ENCODE measurements around the gene BNIP5. TPM values are rescaled to one million over a fixed set of nuclear protein-coding genes. Genes with fewer than 3 reads are reported as not detected.

Gene BNIP5, protein sequence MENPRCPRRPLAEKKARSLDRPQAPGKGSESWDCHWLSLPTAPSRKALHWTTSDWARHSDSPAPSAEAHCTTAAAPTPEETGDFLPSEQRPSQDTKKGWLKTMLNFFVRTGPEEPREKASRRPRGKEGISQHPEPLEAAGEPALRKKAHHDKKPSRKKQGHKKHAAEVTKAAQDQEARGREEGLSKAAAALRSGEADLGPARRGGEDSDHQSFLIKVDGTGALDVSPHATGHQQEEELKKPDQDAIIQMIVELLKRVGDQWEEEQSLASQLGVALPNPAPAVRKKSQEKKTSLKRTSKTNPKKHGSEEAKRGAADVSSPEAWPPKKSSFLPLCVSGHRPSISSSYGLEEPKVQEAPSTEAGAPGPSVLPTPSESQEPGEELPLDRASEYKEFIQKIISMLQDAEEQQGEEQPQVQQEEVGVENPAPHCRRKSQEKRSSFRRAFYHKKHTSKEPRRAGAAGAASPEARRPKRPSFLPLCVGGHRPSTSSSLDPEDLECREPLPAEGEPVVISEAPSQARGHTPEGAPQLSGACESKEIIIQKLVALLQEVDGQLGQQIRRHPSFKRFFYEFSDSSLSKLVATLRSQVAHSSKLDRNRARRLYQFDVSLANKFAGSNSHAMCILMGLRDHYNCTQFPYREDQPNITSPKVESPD
- not detected in 2 replicates for total RNA-seq (2014; rRNA removed; shearing (Covaris generic); ENCODE audit: low replicate concordance)

DNA sequence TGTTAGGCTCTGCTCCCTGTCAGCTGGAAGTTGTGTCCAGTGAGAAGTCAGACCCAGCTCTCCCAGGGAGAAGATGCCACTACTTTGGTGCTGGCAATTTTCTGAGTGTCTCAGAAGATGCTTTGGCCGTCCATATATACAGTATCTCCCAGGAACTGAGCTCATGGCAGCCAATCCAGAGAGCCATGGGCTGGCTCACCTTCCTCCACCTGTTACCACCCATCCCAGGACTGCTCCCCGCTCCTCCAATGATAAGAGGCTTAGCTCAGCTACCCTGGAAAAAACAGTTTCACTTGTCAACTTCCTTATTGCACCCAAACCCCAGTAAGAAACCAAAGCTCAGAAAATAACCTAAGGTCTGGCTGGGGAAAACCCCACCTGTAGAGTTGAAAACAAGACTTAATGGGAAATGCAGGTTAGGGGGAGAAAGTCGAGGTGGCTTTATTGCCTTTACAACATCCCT is at the start of gene BNIP5:
BNIP5 (minus strand) TSS at position 110 of the 463 bp plus-strand sequence. CDS start 6,198 bp downstream, outside the sequence.
- Histone ChIP-seq H3K4me3 (no peak within 1 kb of the TSS), H3K9me3 (no peaks in the 10 kb centered on the region), H3K27me3 (no peaks in the 10 kb centered on the region), H3K36me3 (no peaks in the 10 kb centered on the region)
- DNase-seq: no peak

- Histone ChIP-seq H3K36me3 (no peaks in the 10 kb centered on the region), H3K9me3 (no peaks in the 10 kb centered on the region), H3K4me3 (no peak overlapping the region), H3K27me3 (no peaks in the 10 kb centered on the region; the same call in 1 of the 2 replicates)
- no peak for DNase-seq
These were observed 47.4 kb upstream of the BNIP5 start for GRCh38 chr6:36384095-36384494.

GRCh38 chr6:36383606-36384005 is 46.9 kb upstream of the BNIP5 start:
- no peak for DNase-seq
- H3K36me3 ChIP-seq: no peaks in the 10 kb centered on the region
- no peaks in the 10 kb centered on the region; the same call in 1 of the 2 replicates for H3K27me3 ChIP-seq
- H3K4me3 ChIP-seq: no peak overlapping the region
- H3K9me3 ChIP-seq: no peaks in the 10 kb centered on the region

DNA sequence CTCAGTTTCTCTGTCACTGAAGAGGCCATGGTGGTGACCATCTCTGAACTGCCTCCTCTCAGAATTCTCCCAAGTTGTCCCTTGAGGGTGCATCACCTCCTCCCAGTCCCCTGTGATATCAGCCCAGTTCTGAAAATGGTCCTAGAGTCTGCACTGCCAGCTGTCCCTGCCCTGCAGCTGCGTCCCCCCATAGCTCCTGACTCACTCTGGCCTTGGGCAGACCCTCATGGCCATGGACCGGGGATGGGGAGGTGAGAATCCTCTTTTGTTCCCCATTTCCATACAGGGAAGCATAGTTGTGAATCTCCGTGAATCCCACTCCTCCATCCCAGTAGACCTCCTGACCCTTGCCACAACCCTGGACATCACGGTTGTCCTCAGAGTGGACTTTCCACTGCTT is 46.3 kb upstream of the BNIP5 start:
- Histone ChIP-seq H3K9me3 (no peaks in the 10 kb centered on the region), H3K4me3 (no peak overlapping the region), H3K27me3 (no peaks in the 10 kb centered on the region; the same call in 1 of the 2 replicates), H3K36me3 (no peaks in the 10 kb centered on the region)
- no peak for DNase-seq

DNA sequence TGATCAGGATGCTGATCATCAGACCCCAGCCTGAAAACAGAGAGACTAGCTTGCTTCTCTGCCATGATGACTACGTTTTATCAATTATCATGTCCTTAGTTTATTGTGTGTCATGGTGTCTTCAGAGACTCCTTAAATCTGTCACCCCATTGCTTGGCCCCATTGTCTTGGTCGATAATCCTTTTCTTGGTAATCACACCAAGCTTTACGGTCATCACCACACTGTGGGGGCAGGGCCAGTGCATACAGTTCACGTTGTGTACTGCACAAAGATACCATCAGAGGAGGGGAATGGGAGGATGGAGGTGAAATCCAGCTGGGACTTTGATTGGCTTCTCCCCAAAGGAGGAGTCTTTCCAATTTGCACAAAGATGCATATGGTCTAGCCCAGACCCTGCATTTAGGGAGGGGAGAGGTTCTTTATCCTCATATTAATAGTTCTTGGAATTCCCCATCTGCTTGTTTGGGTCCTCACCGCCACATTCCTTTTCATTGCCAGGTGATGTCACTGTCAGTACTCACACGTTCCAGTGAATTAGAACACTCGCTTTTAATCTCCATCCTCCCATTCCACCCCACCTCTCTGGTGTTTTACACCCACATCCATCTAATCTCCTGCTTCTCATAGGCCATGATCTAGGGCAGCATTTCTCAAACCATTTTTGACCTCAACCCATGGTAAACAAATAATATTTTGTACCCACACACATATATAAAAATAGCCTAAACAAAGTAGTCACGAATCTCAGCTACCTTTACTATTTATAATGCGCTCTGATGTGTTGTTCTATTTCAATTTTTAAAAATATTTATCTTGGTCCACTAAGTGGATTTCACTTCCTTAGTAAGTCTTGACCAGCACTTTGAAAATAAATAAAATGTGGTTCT is 45.1 kb upstream of the BNIP5 start:
- Histone ChIP-seq H3K9me3 (no peaks in the 10 kb centered on the region), H3K27me3 (no peaks in the 10 kb centered on the region), H3K4me3 (no peak overlapping the region), H3K36me3 (no peaks in the 10 kb centered on the region)
- no peak for DNase-seq

GRCh38 chr6:36380166-36380565 is 43.5 kb upstream of the BNIP5 start:
- H3K9me3 ChIP-seq: no peaks in the 10 kb centered on the region
- DNase-seq: no peak
- no peak overlapping the region for H3K4me3 ChIP-seq
- H3K36me3 ChIP-seq: no peaks in the 10 kb centered on the region
- H3K27me3 ChIP-seq: no peaks in the 10 kb centered on the region

- no peaks in the 10 kb centered on the region for H3K9me3 ChIP-seq
- H3K4me3 ChIP-seq: no peak overlapping the region
- no peaks in the 10 kb centered on the region for H3K36me3 ChIP-seq
- no peak for DNase-seq
- H3K27me3 ChIP-seq: no peaks in the 10 kb centered on the region
These were observed 42.2 kb upstream of the BNIP5 start for GRCh38 chr6:36378936-36379335.

DNA sequence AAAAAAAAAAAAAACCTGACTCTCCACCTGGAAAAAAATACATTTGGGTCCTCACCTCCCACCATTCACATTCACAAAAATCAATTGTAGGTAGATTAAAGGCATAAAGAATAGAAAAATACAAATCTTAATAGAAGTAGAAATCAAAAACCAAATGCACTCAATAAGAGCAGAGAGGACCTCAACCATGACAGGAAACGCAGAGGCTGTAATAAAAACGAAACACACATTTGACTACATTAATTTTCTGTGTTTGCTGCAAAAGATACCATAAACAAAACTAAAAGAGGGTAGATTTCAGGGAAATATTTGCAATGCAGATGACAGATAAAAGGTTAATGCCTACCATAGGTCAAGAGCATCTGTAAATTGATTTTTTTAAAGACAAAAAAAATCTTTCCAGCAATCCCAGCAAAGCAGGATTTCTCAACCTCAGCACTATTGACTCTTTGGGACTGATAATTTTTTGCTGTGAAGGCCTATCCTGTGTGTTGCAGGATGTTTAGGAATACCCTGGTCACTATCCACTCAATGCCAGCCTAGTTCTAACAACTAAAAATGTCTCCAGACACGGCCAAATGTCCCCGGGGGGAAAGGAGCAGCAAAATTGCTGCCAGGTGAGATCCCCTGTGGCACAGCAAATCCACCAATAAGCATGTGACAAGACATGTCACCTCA is 41.7 kb upstream of the BNIP5 start:
- Histone ChIP-seq H3K36me3 (no peaks in the 10 kb centered on the region), H3K4me3 (no peak overlapping the region), H3K27me3 (no peaks in the 10 kb centered on the region), H3K9me3 (no peaks in the 10 kb centered on the region)
- DNase-seq: no peak

DNA sequence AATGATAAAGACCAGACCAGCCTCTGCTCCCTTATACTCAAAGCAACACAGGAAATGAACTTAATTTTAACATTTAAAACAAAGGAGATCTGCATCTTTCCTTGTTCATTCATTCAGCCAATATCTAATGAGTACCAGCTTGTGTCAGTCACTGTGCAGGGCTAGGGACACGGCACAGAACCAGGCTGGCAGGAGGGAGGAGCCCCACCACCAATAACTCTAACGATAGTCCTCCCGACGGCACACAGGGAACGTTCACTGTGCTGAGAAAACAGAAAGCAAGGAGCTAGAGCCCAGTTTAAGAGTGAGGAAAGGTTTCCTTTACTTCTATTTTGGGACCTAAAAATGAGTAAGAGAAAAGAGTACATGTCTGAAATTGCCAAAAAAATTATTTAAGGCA is 40.9 kb upstream of the BNIP5 start:
- Histone ChIP-seq H3K27me3 (no peaks in the 10 kb centered on the region), H3K9me3 (no peaks in the 10 kb centered on the region), H3K4me3 (no peak overlapping the region), H3K36me3 (no peaks in the 10 kb centered on the region)
- no peak for DNase-seq

- DNase-seq: no peak
- H3K36me3 ChIP-seq: no peaks in the 10 kb centered on the region
- no peak overlapping the region for H3K4me3 ChIP-seq
These were observed 40.1 kb upstream of the BNIP5 start for GRCh38 chr6:36376742-36377141.

DNA sequence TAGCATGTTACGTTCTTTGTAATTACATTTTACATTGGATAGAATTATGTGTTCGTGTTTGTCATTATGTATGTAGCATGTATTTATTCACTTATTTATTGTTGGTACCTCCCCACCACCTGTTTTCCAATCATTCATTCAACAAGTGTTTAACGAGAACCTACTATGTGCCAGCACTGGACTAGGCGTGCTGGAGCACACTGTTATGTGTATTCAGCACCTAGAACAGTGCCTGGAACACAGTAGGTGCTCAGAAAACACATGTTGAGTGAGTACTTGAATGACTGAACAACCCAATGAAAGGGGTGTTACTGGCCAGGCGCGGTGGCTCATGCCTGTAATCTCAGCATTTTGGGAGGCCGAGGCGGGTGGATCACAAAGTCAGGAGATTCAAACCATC is 39.5 kb upstream of the BNIP5 start:
- no peak overlapping the region for H3K4me3 ChIP-seq
- H3K36me3 ChIP-seq: no peaks in the 10 kb centered on the region
- no peaks in the 10 kb centered on the region for H3K27me3 ChIP-seq
- DNase-seq: no peak
- no peaks in the 10 kb centered on the region for H3K9me3 ChIP-seq

More at GRCh38 chr6:36376742-36377141, 40.1 kb upstream of the BNIP5 start:
- H3K27me3 ChIP-seq: no peaks in the 10 kb centered on the region
- no peaks in the 10 kb centered on the region for H3K9me3 ChIP-seq

- H3K4me3 ChIP-seq: no peak overlapping the region
- H3K9me3 ChIP-seq: no peaks in the 10 kb centered on the region
- no peak for DNase-seq
- no peaks in the 10 kb centered on the region for H3K27me3 ChIP-seq
- H3K36me3 ChIP-seq: no peaks in the 10 kb centered on the region
These were observed 39.0 kb upstream of the BNIP5 start for GRCh38 chr6:36375644-36376155.

DNA sequence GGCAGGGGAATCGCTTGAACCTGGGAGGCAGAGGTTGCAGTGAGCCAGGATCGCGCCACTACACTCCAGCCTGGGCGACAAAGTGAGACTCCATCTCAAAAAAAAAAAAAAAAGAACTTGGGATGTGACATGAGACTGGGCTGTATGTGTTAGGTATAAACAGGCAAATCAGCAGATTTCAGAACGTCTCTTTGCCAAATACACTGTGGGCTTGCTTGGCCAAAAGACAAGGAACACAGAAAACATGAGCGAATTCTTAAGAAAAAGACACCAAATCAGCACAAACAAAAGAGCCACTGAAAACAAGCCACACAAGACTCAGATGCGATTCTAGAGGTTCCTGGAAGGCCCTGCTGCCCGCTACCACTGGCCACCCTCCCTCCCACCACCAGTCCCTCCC is 38.3 kb upstream of the BNIP5 start:
- Histone ChIP-seq H3K4me3 (no peak overlapping the region), H3K9me3 (no peaks in the 10 kb centered on the region), H3K27me3 (no peaks in the 10 kb centered on the region), H3K36me3 (no peaks in the 10 kb centered on the region)
- no peak for DNase-seq

GRCh38 chr6:36374194-36374593 is 37.5 kb upstream of the BNIP5 start:
- Histone ChIP-seq H3K36me3 (no peaks in the 10 kb centered on the region), H3K4me3 (no peak overlapping the region), H3K9me3 (no peaks in the 10 kb centered on the region), H3K27me3 (no peaks in the 10 kb centered on the region)
- no peak for DNase-seq

- DNase-seq: no peak
- Histone ChIP-seq H3K27me3 (no peaks in the 10 kb centered on the region), H3K36me3 (no peaks in the 10 kb centered on the region), H3K4me3 (no peak overlapping the region), H3K9me3 (no peaks in the 10 kb centered on the region)
These were observed 36.8 kb upstream of the BNIP5 start for GRCh38 chr6:36373368-36374019.

- H3K27me3 ChIP-seq: no peaks in the 10 kb centered on the region
- H3K9me3 ChIP-seq: no peaks in the 10 kb centered on the region
- no peak for DNase-seq
- H3K36me3 ChIP-seq: no peaks in the 10 kb centered on the region
- no peak overlapping the region for H3K4me3 ChIP-seq
These were observed 35.4 kb upstream of the BNIP5 start for GRCh38 chr6:36372088-36372487.

Measured in MG63 (cell line).